WTC11 (cell line): ENCODE results near the gene CD226. TPM values are rescaled to one million over a fixed set of nuclear protein-coding genes. Genes with fewer than 3 reads are reported as not detected.

ENCODE experiments used
- ATAC-seq: fragments of 200-7000 bp; cut with Tn5 transposase; 2 replicates; pipeline ENCODE4 v1.10.0; 2021; ENCODE audit warnings: mild to moderate bottlenecking, moderate library complexity
- CTCF ChIA-PET: fragments of 300-600 bp; sonication (Branson Sonifier 250); formaldehyde crosslinking; loops from one replicate; lab custom pipeline; 2021; ENCODE audit warnings: antibody characterized with exemption; lab: Charles Lee
- POLR2A ChIA-PET: fragments of 350-600 bp; sonication (Branson Sonifier 250); formaldehyde crosslinking; loops from one replicate; lab custom pipeline; 2021; ENCODE audit warnings: antibody characterized with exemption; lab: Charles Lee
- DNase-seq: peaks from one replicate; pipeline ENCODE4 v3.0.0; 2021; ENCODE audit warnings: low spot score
- H3K27ac Mint-ChIP-seq: 2 replicates; pipeline ENCODE4 v1.8.0; 2021; ENCODE audit warnings: mixed read lengths
- H3K27me3 Mint-ChIP-seq: 2 replicates; pipeline ENCODE4 v1.8.0; 2021; ENCODE audit warnings: low read depth, mild to moderate bottlenecking, moderate library complexity, mixed read lengths
- H3K36me3 Mint-ChIP-seq: 2 replicates; pipeline ENCODE4 v1.8.0; 2021; ENCODE audit warnings: mixed read lengths
- H3K4me1 Mint-ChIP-seq: 2 replicates; pipeline ENCODE4 v1.8.0; 2022; ENCODE audit warnings: mixed read lengths
- H3K4me3 Mint-ChIP-seq: 2 replicates; pipeline ENCODE4 v1.8.0; 2021; ENCODE audit warnings: mild to moderate bottlenecking, moderate library complexity, mixed read lengths
- H3K9me3 Mint-ChIP-seq: 2 replicates; pipeline ENCODE4 v1.8.0; 2021; ENCODE audit warnings: mixed read lengths
- ATF3 ChIP-seq: sonication (generic); formaldehyde crosslinking; conservative IDR thresholded peaks from 2 replicates; pipeline ENCODE4 v1.8.1; 2022; ENCODE audit warnings: mild to moderate bottlenecking, missing genetic modification reagents
- CDX4 ChIP-seq: fragments of 250-450 bp; sonication (Bioruptor Pico); IDR thresholded peaks from 2 replicates; pipeline ENCODE4 v1.9.0; 2021; ENCODE audit warnings: moderate library complexity, mild to moderate bottlenecking, inconsistent platforms, borderline replicate concordance
- CREB1 ChIP-seq: sonication (generic); formaldehyde crosslinking; IDR thresholded peaks from 2 replicates; pipeline ENCODE4 v1.8.0; 2023; ENCODE audit warnings: mild to moderate bottlenecking, missing genetic modification reagents
- EMX1 ChIP-seq: fragments of 250-450 bp; sonication (Bioruptor Pico); IDR thresholded peaks from 2 replicates; pipeline ENCODE4 v1.8.0; 2021; ENCODE audit warnings: mild to moderate bottlenecking
- FOXK1 ChIP-seq: sonication (generic); formaldehyde crosslinking; IDR thresholded peaks from 2 replicates; pipeline ENCODE4 v1.8.0; 2022; ENCODE audit warnings: mild to moderate bottlenecking, moderate library complexity, missing genetic modification reagents
- FOXP4 ChIP-seq: sonication (generic); formaldehyde crosslinking; IDR thresholded peaks from 2 replicates; pipeline ENCODE4 v1.8.0; 2022; ENCODE audit warnings: mild to moderate bottlenecking, missing genetic modification reagents
- GTF2I ChIP-seq: fragments of 250-450 bp; sonication (Bioruptor Pico); conservative IDR thresholded peaks from 2 replicates; pipeline ENCODE4 v1.4.0; 2021; ENCODE audit warnings: mild to moderate bottlenecking
- MXD4 ChIP-seq: fragments of 250-450 bp; sonication (Bioruptor Pico); IDR thresholded peaks from 2 replicates; pipeline ENCODE4 v1.8.0; 2021; ENCODE audit warnings: mild to moderate bottlenecking, moderate library complexity, borderline replicate concordance
- NR3C1 ChIP-seq: sonication (generic); formaldehyde crosslinking; conservative IDR thresholded peaks from 2 replicates; pipeline ENCODE4 v1.8.1; 2023; ENCODE audit warnings: low read depth, mild to moderate bottlenecking, missing genetic modification reagents
- OVOL2 ChIP-seq: fragments of 250-450 bp; sonication (Bioruptor Pico); IDR thresholded peaks from 2 replicates; pipeline ENCODE4 v1.9.0; 2021; ENCODE audit warnings: mild to moderate bottlenecking, borderline replicate concordance
- PRDM15 ChIP-seq: sonication (generic); formaldehyde crosslinking; IDR thresholded peaks from 2 replicates; pipeline ENCODE4 v1.8.0; 2022; ENCODE audit warnings: missing genetic modification reagents
- RELA ChIP-seq: sonication (generic); formaldehyde crosslinking; IDR thresholded peaks from 2 replicates; pipeline ENCODE4 v1.8.1; 2022; ENCODE audit warnings: missing genetic modification reagents, mild to moderate bottlenecking, borderline replicate concordance
- SMAD3 ChIP-seq: sonication (generic); formaldehyde crosslinking; IDR thresholded peaks from 2 replicates; pipeline ENCODE4 v1.8.0; 2022; ENCODE audit warnings: missing genetic modification reagents, mild to moderate bottlenecking, borderline replicate concordance
- TEAD1 ChIP-seq: sonication (generic); formaldehyde crosslinking; IDR thresholded peaks from 2 replicates; pipeline ENCODE4 v1.8.0; 2022; ENCODE audit warnings: mild to moderate bottlenecking, missing genetic modification reagents
- ZBTB21 ChIP-seq: sonication (generic); formaldehyde crosslinking; IDR thresholded peaks from 2 replicates; pipeline ENCODE4 v1.8.1; 2023; ENCODE audit warnings: mild to moderate bottlenecking, missing genetic modification reagents, borderline replicate concordance
- ZMAT4 ChIP-seq: fragments of 250-450 bp; sonication (Bioruptor Pico); IDR thresholded peaks from 2 replicates; pipeline ENCODE4 v1.9.0; 2021; ENCODE audit warnings: mild to moderate bottlenecking
- ZNF423 ChIP-seq: fragments of 250-450 bp; sonication (Bioruptor Pico); IDR thresholded peaks from 2 replicates; pipeline ENCODE4 v2.1.2; 2022; ENCODE audit warnings: mild to moderate bottlenecking, moderate library complexity
- ZNF512 ChIP-seq: sonication (generic); formaldehyde crosslinking; IDR thresholded peaks from 2 replicates; pipeline ENCODE4 v1.8.1; 2022; ENCODE audit warnings: missing genetic modification reagents, borderline replicate concordance
- total RNA-seq: library from RNA; stranded (reverse); gene quantifications from 3 replicates; pipeline ENCODE4 v1.2.3, GENCODE V29; 2021

Gene CD226
- total RNA-seq, 1 experiment from 2014 or later, result 0.24 TPM

GRCh38 chr18:69897397-69898108 lies 50.1 kb downstream of the CD226 start:
- ATAC-seq, result no peak
- peaks cover 25% of the 10 kb centered on the region for H3K4me1 Mint-ChIP-seq
- TF ChIP-seq PRDM15 (CRISPR knock-in tag), result no peak
- no peak for TF ChIP-seq FOXK1 (CRISPR knock-in tag)
- TF ChIP-seq ZNF423 (CRISPR knock-in tag), result no peak
- 0 out of 2 replicates have a peak, but pooled peaks have one; percentile 53 for TF ChIP-seq ZNF512 (CRISPR knock-in tag)
- TF ChIP-seq, all 79 proteins: peak for 1
- Mint-ChIP-seq H3K9me3 (peaks cover 15% of the 10 kb centered on the region), H3K4me3 (no peak overlapping the region), H3K27ac (no peak overlapping the region), H3K36me3 (peaks cover 6% of the 10 kb centered on the region; the same call in 1 of the 2 replicates), H3K27me3 (no peaks in the 10 kb centered on the region)
- no peak for DNase-seq
- ChIA-PET CTCF (no interaction called here), POLR2A (no interaction called here)

- TF ChIP-seq SMAD3 (CRISPR knock-in tag) (no peak), OVOL2 (CRISPR knock-in tag) (no peak), FOXP4 (no peak), EMX1 (CRISPR knock-in tag) (no peak), CDX4 (CRISPR knock-in tag) (no peak), GTF2I (no peak), MXD4 (CRISPR knock-in tag) (no peak), ZMAT4 (CRISPR knock-in tag) (no peak), RELA (CRISPR knock-in tag) (no peak), PRDM15 (CRISPR knock-in tag) (no peak), ATF3 (CRISPR knock-in tag) (no peak), CREB1 (CRISPR knock-in tag) (no peak), NR3C1 (CRISPR knock-in tag) (no peak), TEAD1 (no peak), ZBTB21 (no peak)
- TF ChIP-seq, all 79 proteins: peak for 0
- ATAC-seq, result no peak
- no peak overlapping the region for H3K27ac Mint-ChIP-seq
- no peak for DNase-seq
- H3K27me3 Mint-ChIP-seq, result no peaks in the 10 kb centered on the region
- peaks cover 25% of the 10 kb centered on the region for H3K4me1 Mint-ChIP-seq
- H3K9me3 Mint-ChIP-seq, result peaks cover 19% of the 10 kb centered on the region
- ChIA-PET POLR2A (no interaction called here), CTCF (no interaction called here)
- peaks cover 6% of the 10 kb centered on the region; the same call in 1 of the 2 replicates for H3K36me3 Mint-ChIP-seq
- H3K4me3 Mint-ChIP-seq, result no peak overlapping the region
Observed at GRCh38 chr18:69895066-69896047, 52.3 kb downstream of the CD226 start.
